ENCODE results near the gene FGGY.

DNA sequence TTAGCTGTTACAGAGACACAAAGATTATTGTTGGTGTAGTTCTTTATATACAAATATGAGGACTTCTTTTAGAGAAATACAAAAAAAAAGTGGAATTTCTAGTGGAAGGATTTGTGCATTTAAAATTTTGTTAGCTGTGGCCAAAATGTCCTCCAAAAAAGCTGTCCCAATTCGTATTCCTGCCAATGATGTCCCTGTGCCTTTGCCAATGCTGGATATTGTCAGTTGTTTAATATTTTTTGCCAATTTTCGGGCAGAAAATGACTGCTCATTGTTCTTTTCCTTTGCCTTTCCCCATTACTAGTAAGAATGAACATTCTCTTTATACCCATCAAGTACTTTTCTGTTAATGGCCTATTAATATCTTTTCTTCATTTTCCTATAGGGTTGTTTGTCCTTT, 407.8 kb downstream of the FGGY start:
- TF ChIP-seq, protein P1, sequence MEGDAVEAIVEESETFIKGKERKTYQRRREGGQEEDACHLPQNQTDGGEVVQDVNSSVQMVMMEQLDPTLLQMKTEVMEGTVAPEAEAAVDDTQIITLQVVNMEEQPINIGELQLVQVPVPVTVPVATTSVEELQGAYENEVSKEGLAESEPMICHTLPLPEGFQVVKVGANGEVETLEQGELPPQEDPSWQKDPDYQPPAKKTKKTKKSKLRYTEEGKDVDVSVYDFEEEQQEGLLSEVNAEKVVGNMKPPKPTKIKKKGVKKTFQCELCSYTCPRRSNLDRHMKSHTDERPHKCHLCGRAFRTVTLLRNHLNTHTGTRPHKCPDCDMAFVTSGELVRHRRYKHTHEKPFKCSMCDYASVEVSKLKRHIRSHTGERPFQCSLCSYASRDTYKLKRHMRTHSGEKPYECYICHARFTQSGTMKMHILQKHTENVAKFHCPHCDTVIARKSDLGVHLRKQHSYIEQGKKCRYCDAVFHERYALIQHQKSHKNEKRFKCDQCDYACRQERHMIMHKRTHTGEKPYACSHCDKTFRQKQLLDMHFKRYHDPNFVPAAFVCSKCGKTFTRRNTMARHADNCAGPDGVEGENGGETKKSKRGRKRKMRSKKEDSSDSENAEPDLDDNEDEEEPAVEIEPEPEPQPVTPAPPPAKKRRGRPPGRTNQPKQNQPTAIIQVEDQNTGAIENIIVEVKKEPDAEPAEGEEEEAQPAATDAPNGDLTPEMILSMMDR (IDR thresholded peaks at IDR 0.05): no peak
- TF ChIP-seq POLR2A (IDR thresholded peaks at IDR 0.05): no peak
